Sigmoid colon (tissue), 4 donors: ENCODE results near the gene ANO3.

Source experiments
- EP300 ChIP-seq, 4 donors: sonication (generic); formaldehyde crosslinking; IDR thresholded peaks; one replicate each; pipeline ENCODE4 v1.6.1; 2017; ENCODE audit warnings: antibody characterized with exemption in 4 of 4
- POLR2AphosphoS5 ChIP-seq, 4 donors: sonication (generic); formaldehyde crosslinking; IDR thresholded peaks; one replicate each; pipeline ENCODE4 v1.6.1; 2017; ENCODE audit warnings: antibody characterized with exemption in 4 of 4
- TF ChIP-seq, protein P1 (sequence below), 4 experiments: fragments of 450-650 bp in 3 of 4; fragments of 200-600 bp in 1 of 4; IDR thresholded peaks; one replicate each; pipeline ENCODE4 v1.5.1; 2016 to 2019; ENCODE audit warnings: antibody characterized with exemption in 4 of 4, mild to moderate bottlenecking in 3 of 4, moderate library complexity in 2 of 4

GRCh38 chr11:26465274-26465673 is 133.3 kb downstream of the ANO3 start:
- TF ChIP-seq, protein P1, sequence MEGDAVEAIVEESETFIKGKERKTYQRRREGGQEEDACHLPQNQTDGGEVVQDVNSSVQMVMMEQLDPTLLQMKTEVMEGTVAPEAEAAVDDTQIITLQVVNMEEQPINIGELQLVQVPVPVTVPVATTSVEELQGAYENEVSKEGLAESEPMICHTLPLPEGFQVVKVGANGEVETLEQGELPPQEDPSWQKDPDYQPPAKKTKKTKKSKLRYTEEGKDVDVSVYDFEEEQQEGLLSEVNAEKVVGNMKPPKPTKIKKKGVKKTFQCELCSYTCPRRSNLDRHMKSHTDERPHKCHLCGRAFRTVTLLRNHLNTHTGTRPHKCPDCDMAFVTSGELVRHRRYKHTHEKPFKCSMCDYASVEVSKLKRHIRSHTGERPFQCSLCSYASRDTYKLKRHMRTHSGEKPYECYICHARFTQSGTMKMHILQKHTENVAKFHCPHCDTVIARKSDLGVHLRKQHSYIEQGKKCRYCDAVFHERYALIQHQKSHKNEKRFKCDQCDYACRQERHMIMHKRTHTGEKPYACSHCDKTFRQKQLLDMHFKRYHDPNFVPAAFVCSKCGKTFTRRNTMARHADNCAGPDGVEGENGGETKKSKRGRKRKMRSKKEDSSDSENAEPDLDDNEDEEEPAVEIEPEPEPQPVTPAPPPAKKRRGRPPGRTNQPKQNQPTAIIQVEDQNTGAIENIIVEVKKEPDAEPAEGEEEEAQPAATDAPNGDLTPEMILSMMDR (IDR thresholded peaks at IDR 0.05) = no peak
- no peak for TF ChIP-seq EP300 (IDR thresholded peaks at IDR 0.05)
- no peak for TF ChIP-seq POLR2AphosphoS5 (IDR thresholded peaks at IDR 0.05)
